B cell (primary cell): ENCODE results near the gene ANKAR.

ENCODE experiments used
- EZH2 ChIP-seq: IDR thresholded peaks from 2 replicates; pipeline ENCODE4 v1.6.1; 2012; ENCODE audit warnings: borderline replicate concordance, low read depth, mild to moderate bottlenecking, moderate library complexity, low read length; ENCODE audit not compliant: insufficient read depth, poor library complexity, severe bottlenecking
- TF ChIP-seq, protein P1 (sequence below): fragments of 200-600 bp; IDR thresholded peaks from one replicate; pipeline ENCODE4 v1.8.0; 2022; ENCODE audit warnings: antibody characterized with exemption, mild to moderate bottlenecking

DNA sequence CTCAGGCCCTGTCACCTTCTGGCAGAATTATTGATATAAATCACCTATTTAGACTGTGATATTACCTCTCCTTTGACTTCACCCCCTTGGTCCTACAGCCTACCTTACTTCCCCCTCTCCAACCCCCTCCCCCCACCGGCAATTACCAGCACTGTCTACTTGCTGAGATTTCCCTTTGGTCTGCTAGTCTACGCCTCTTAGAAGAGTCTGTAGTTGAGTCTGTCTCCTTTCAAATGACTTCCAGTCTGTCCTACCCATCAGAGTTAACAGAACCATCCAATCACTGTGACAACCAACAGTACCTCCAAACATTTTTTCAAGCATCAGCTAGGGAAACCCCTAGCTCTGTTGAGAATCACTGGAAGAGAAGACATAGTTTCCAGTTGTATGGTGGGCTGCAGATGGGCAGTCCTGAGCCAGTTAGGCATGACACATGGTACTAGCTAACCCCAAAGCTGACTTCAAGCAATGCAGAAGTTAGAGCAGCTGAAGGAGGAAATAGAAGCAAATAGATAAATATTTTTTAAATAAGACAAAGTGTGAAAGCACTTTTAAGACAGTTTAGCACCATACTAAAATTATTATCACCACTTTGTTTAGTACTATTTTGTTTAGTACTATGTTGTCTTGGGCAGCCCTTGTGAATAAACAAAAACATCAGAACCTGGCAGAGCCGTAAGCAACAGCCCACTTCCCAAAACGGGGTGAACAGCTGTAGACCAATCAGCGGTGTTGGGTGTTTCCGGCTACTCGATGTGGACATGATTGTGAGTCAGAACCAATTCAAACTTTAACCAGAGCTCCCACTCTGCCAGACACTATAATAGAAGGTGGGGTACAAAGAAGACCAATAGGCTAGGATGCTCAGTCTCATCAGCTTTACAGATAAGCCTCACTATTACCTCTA, 15.9 kb upstream of the ANKAR start:
- TF ChIP-seq, protein P1, sequence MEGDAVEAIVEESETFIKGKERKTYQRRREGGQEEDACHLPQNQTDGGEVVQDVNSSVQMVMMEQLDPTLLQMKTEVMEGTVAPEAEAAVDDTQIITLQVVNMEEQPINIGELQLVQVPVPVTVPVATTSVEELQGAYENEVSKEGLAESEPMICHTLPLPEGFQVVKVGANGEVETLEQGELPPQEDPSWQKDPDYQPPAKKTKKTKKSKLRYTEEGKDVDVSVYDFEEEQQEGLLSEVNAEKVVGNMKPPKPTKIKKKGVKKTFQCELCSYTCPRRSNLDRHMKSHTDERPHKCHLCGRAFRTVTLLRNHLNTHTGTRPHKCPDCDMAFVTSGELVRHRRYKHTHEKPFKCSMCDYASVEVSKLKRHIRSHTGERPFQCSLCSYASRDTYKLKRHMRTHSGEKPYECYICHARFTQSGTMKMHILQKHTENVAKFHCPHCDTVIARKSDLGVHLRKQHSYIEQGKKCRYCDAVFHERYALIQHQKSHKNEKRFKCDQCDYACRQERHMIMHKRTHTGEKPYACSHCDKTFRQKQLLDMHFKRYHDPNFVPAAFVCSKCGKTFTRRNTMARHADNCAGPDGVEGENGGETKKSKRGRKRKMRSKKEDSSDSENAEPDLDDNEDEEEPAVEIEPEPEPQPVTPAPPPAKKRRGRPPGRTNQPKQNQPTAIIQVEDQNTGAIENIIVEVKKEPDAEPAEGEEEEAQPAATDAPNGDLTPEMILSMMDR: no peak
- TF ChIP-seq EZH2: no peak
